ENCODE measurements around the gene ATP8B3. TPM values are rescaled to one million over a fixed set of nuclear protein-coding genes. Genes with fewer than 3 reads are reported as not detected.
"Not testable (repeated sequence)": the region's sequence is repeated elsewhere in the genome, so short reads cannot be mapped to it uniquely, and the experiment has no call there.

ATP8B3 gene
- total RNA-seq, 1 donor from 2014 or later: 3.0 TPM

DNA sequence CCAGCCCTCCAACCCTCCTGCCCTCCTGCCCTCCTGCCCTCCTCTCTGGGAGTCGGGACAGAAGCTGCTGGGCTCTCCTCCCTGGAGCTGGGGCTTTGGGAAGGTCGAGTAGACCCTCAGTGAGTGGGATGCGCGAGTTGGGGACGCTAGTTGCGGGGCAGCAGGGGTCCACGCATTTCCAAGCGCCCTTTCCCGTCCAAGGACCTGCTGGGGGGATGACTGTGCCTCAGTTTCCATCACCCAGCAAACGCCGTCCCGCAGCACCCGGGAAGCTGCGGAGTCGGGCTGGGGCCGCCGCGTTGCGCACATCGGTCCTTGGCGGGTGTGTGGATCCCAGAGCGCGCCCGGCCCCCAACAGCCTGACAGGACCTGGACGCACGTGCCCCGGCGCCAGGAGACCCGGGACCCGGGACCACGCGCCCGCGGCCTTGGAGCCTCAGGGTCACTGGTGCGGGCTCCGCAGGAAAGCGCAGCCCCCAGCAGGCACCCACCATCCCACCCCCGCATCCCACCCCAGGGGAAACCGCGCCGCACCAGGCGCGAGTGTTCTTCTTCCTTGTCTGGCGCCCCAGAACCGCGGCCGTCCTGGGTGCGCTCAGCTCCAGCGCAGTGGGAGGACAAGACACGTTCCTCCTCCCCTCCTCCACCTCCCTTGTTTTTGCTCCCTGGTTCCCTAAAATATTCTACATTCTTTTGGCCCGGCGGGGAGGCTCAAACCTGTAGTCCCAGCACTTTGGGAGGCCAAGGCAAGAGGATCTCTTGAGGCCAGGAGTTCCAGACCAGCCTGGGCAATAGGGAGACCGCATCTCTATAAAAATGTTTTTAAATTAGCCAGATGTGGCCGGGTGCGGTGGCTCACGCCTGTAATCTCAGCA lies 49.6 kb downstream of the ATP8B3 start:
- Histone ChIP-seq H3K9me3 (ENCODE audit: insufficient read depth, low read depth, low read length) (no peaks in the 10 kb centered on the region), H3K79me2 (ENCODE audit: insufficient read depth, low read length) (no peaks in the 10 kb centered on the region), H2AFZ (ENCODE audit: low read depth, low read length) (no peak overlapping the region), H3K36me3 (ENCODE audit: insufficient read depth, low read length) (no peaks in the 10 kb centered on the region), H3K4me1 (ENCODE audit: insufficient read depth, low read length) (no peaks in the 10 kb centered on the region), H3K4me3 (ENCODE audit: insufficient read depth, low read depth, low read length) (no peak overlapping the region), H3K9ac (ENCODE audit: low read length) (no peak overlapping the region), H4K20me1 (ENCODE audit: insufficient read depth, low read length) (peaks cover 8% of the 10 kb centered on the region), H3K4me2 (ENCODE audit: low read length) (no peak overlapping the region), H3K27me3 (ENCODE audit: insufficient read depth, low read length) (peaks cover 86% of the 10 kb centered on the region), H3K27ac (ENCODE audit: low read depth, low read length) (no peak overlapping the region)
- Mint-ChIP-seq H3K27me3 (ENCODE audit: low read depth, unreplicated experiment) (peaks cover 65% of the 10 kb centered on the region), H3K4me3 (ENCODE audit: unreplicated experiment) (no peak overlapping the region), H3K36me3 (ENCODE audit: low read depth, unreplicated experiment) (no peaks in the 10 kb centered on the region), H3K4me1 (ENCODE audit: low read depth, unreplicated experiment) (no peaks in the 10 kb centered on the region), H3K27ac (ENCODE audit: unreplicated experiment) (no peak overlapping the region), H3K9me3 (ENCODE audit: unreplicated experiment) (peaks cover 5% of the 10 kb centered on the region)
- no peak for DNase-seq (ENCODE audit: low read depth)
- no peak for FAIRE-seq
- no peak for TF ChIP-seq EZH2 (IDR thresholded peaks at IDR 0.05; ENCODE audit: insufficient read depth, low read length)
- TF ChIP-seq, protein P1, sequence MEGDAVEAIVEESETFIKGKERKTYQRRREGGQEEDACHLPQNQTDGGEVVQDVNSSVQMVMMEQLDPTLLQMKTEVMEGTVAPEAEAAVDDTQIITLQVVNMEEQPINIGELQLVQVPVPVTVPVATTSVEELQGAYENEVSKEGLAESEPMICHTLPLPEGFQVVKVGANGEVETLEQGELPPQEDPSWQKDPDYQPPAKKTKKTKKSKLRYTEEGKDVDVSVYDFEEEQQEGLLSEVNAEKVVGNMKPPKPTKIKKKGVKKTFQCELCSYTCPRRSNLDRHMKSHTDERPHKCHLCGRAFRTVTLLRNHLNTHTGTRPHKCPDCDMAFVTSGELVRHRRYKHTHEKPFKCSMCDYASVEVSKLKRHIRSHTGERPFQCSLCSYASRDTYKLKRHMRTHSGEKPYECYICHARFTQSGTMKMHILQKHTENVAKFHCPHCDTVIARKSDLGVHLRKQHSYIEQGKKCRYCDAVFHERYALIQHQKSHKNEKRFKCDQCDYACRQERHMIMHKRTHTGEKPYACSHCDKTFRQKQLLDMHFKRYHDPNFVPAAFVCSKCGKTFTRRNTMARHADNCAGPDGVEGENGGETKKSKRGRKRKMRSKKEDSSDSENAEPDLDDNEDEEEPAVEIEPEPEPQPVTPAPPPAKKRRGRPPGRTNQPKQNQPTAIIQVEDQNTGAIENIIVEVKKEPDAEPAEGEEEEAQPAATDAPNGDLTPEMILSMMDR (IDR thresholded peaks at IDR 0.05; ENCODE audit: insufficient read depth, low read depth, low read length): no peak

DNA sequence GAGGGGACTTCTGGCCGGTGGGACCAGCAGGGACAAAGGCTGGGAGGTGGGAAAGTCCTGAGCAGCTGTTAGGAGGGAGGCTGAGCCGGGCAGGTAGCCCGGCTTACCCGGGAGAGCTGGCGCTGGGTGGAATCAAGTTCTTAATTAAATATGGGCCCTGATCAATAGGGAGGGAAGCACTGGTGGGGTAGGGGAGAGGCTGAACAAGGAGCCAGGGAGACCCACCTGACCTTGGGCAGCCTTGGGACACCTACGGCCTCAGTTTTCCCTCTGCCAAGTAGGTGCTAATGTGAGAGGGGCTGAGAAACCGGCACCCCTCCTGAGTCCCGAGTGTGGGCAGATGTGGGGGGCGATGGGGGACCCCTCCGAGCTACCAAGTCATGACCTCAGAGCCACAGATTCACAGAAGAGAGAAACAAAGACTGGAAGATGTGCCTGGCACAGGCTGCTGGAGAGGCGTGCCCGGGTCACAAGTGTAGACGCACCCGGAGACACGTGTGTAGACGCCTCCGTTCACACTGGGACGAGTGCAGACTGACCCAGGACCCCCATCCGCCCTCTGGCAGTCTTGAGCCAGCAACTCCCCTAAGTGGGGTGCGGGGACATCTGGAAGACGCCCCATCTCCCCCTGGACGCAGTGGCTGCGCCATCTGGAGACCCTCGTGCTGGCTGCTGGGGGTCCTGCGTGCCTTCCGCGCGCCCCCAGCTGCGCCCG lies 50.4 kb downstream of the ATP8B3 start:
- no peaks in the 10 kb centered on the region for H3K36me3 Mint-ChIP-seq (ENCODE audit: low read depth, unreplicated experiment)
- Histone ChIP-seq H3K27me3 (ENCODE audit: insufficient read depth, low read length) (peaks cover 87% of the 10 kb centered on the region), H3K9me3 (ENCODE audit: insufficient read depth, low read depth, low read length) (no peaks in the 10 kb centered on the region), H3K4me1 (ENCODE audit: insufficient read depth, low read length) (no peaks in the 10 kb centered on the region), H3K79me2 (ENCODE audit: insufficient read depth, low read length) (no peaks in the 10 kb centered on the region), H3K36me3 (ENCODE audit: insufficient read depth, low read length) (no peaks in the 10 kb centered on the region), H3K4me2 (ENCODE audit: low read length) (no peak overlapping the region), H4K20me1 (ENCODE audit: insufficient read depth, low read length) (peaks cover 8% of the 10 kb centered on the region), H2AFZ (ENCODE audit: low read depth, low read length) (no peak overlapping the region), H3K9ac (ENCODE audit: low read length) (no peak overlapping the region), H3K27ac (ENCODE audit: low read depth, low read length) (no peak overlapping the region), H3K4me3 (ENCODE audit: insufficient read depth, low read depth, low read length) (no peak overlapping the region)
- DNase-seq (ENCODE audit: low read depth) (no peak), FAIRE-seq (no peak)
- H3K4me1 Mint-ChIP-seq (ENCODE audit: low read depth, unreplicated experiment): no peaks in the 10 kb centered on the region
- peaks cover 8% of the 10 kb centered on the region for H3K9me3 Mint-ChIP-seq (ENCODE audit: unreplicated experiment)
- peaks cover 65% of the 10 kb centered on the region for H3K27me3 Mint-ChIP-seq (ENCODE audit: low read depth, unreplicated experiment)
- H3K27ac Mint-ChIP-seq (ENCODE audit: unreplicated experiment): no peak overlapping the region
- H3K4me3 Mint-ChIP-seq (ENCODE audit: unreplicated experiment): no peak overlapping the region
- TF ChIP-seq, protein P1 (IDR thresholded peaks at IDR 0.05; ENCODE audit: insufficient read depth, low read depth, low read length): no peak
- TF ChIP-seq EZH2 (IDR thresholded peaks at IDR 0.05; ENCODE audit: insufficient read depth, low read length): peak; percentile 24

DNA sequence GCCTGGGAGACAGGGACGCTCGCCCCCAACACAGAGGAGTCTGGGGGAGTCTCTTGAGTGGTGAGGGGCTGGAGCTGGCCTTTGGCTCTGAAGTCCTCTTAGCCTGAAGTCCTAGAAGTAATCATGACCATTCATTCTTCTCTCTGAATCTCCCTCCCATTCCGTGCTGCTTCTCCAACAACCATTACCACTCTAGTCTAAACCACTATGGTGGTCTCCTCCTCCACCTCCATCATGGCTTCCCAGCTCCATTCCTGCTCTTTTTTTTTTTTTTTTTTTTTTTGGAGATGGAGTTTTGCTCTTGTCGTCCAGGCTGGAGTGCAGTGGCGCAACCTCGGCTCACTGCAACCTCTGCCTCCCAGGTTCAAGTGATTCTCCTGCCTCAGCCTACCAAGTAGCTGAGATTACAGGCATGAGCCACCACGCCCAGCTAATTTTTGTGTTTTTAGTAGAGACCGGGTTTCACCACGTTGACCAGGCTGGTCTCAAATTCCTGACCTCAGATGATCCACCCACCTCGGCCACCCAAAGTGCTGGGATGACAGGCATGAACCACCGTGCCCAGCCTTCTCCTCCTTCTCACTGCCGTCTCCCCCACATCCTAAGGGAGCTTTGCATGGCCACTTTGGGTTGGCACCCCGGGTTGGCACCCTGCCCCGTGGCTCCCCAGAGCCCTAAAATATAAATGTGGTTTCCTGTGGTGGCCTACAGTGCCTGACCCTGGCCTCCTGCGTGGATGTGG lies 51.1 kb downstream of the ATP8B3 start:
- not testable (repeated sequence) for H3K9me3 ChIP-seq (ENCODE audit: insufficient read depth, low read depth, low read length); H3K79me2 ChIP-seq (ENCODE audit: insufficient read depth, low read length); H2AFZ ChIP-seq (ENCODE audit: low read depth, low read length); H3K9ac ChIP-seq (ENCODE audit: low read length); H3K4me2 ChIP-seq (ENCODE audit: low read length); FAIRE-seq; H4K20me1 ChIP-seq (ENCODE audit: insufficient read depth, low read length); H3K27ac ChIP-seq (ENCODE audit: low read depth, low read length); H3K36me3 Mint-ChIP-seq (ENCODE audit: low read depth, unreplicated experiment); H3K4me3 ChIP-seq (ENCODE audit: insufficient read depth, low read depth, low read length); H3K4me3 Mint-ChIP-seq (ENCODE audit: unreplicated experiment); H3K9me3 Mint-ChIP-seq (ENCODE audit: unreplicated experiment); H3K4me1 Mint-ChIP-seq (ENCODE audit: low read depth, unreplicated experiment); DNase-seq (ENCODE audit: low read depth); H3K4me1 ChIP-seq (ENCODE audit: insufficient read depth, low read length); H3K36me3 ChIP-seq (ENCODE audit: insufficient read depth, low read length)
- H3K27ac Mint-ChIP-seq (ENCODE audit: unreplicated experiment): peak overlapping the region; percentile 58
- H3K27me3 ChIP-seq (ENCODE audit: insufficient read depth, low read length): peaks cover 86% of the 10 kb centered on the region
- peaks cover 68% of the 10 kb centered on the region for H3K27me3 Mint-ChIP-seq (ENCODE audit: low read depth, unreplicated experiment)
